Hepatocyte (in vitro differentiated cells): ENCODE measurements around the gene SUMF1. TPM values are rescaled to one million over a fixed set of nuclear protein-coding genes. Genes with fewer than 3 reads are reported as not detected.

Source experiments
- DNase-seq: peaks from one replicate; pipeline ENCODE4 v3.0.0-alpha.2; 2016; ENCODE audit warnings: low spot score
- H2AFZ ChIP-seq: fragments of 200-600 bp; sonication (generic); 2 replicates; pipeline ENCODE4 v1.6.0; 2016; ENCODE audit warnings: antibody characterized with exemption, mild to moderate bottlenecking
- H3K27ac ChIP-seq: fragments of 200-600 bp; sonication (generic); 2 replicates; pipeline ENCODE4 v1.5.1; 2016; ENCODE audit warnings: mild to moderate bottlenecking
- H3K27me3 ChIP-seq: fragments of 200-600 bp; sonication (generic); 2 replicates; pipeline ENCODE4 v1.6.1; 2016
- H3K36me3 ChIP-seq: fragments of 200-600 bp; sonication (generic); replicated peaks from 2 replicates; pipeline ENCODE4 v1.5.1; 2016; ENCODE audit warnings: low read depth; ENCODE audit not compliant: insufficient read depth
- H3K4me1 ChIP-seq: fragments of 200-600 bp; sonication (generic); 2 replicates; pipeline ENCODE4 v1.5.1; 2016; ENCODE audit warnings: mild to moderate bottlenecking, moderate library complexity; ENCODE audit not compliant: insufficient read depth
- H3K4me2 ChIP-seq: fragments of 200-600 bp; sonication (generic); 2 replicates; pipeline ENCODE4 v1.6.0; 2016
- H3K4me3 ChIP-seq: fragments of 200-600 bp; sonication (generic); 2 replicates; pipeline ENCODE4 v1.5.1; 2016; ENCODE audit warnings: mild to moderate bottlenecking
- H3K79me2 ChIP-seq: fragments of 200-600 bp; sonication (generic); 2 replicates; pipeline ENCODE4 v1.6.0; 2017; ENCODE audit warnings: mild to moderate bottlenecking
- H3K9me2 ChIP-seq: fragments of 200-600 bp; sonication (generic); replicated peaks from 2 replicates; pipeline ENCODE4 v1.6.0; 2017; ENCODE audit warnings: mild to moderate bottlenecking; ENCODE audit not compliant: insufficient read depth
- H3K9me3 ChIP-seq: fragments of 200-600 bp; sonication (generic); 2 replicates; pipeline ENCODE4 v1.5.1; 2016; ENCODE audit warnings: low read depth, mild to moderate bottlenecking
- H4K20me1 ChIP-seq: fragments of 200-600 bp; sonication (generic); 2 replicates; pipeline ENCODE4 v1.6.0; 2016; ENCODE audit warnings: mild to moderate bottlenecking; ENCODE audit not compliant: insufficient read depth, poor library complexity, severe bottlenecking
- EZH2 ChIP-seq: fragments of 200-600 bp; sonication (generic); IDR thresholded peaks from 2 replicates; pipeline ENCODE4 v1.6.1; 2016; ENCODE audit warnings: antibody characterized with exemption, mild to moderate bottlenecking, borderline replicate concordance
- EZH2phosphoT487 ChIP-seq: fragments of 200-600 bp; sonication (generic); IDR thresholded peaks from one replicate; pipeline ENCODE4 v1.6.1; 2018; ENCODE audit warnings: antibody characterized with exemption, mild to moderate bottlenecking, low read depth, moderate library complexity; ENCODE audit not compliant: unreplicated experiment, severe bottlenecking
- WGBS: methylation state at CpG from one replicate; pipeline ENCODE4 v1.1.6; 2016; ENCODE audit warnings: low lambda C conversion rate; ENCODE audit errors: missing lambda C conversion rate; 5-methylcytosine and 5-hydroxymethylcytosine counted together
- polyA plus RNA-seq: library from polyadenylated mRNA; unstranded; fragments of >200 nt; fragmentation: Nextera tagmentation; extraction: Ambion mirVana; gene quantifications from 2 replicates; pipeline ENCODE4 v1.2.1, GENCODE V29; 2016
- total RNA-seq: library from RNA; depleted of rRNA; stranded (reverse); fragments of >200 nt; gene quantifications from 2 replicates; pipeline ENCODE4 v1.2.3, GENCODE V29; 2014
- TF ChIP-seq, protein P1 (sequence below): fragments of 200-600 bp; sonication (generic); IDR thresholded peaks from 2 replicates; pipeline ENCODE4 v1.5.1; 2016; ENCODE audit warnings: antibody characterized with exemption, mild to moderate bottlenecking; ENCODE audit not compliant: poor library complexity

The SUMF1 gene
- total and polyA plus RNA-seq, 2 experiments from 2014 or later: 55.5 to 59.0 TPM

DNA sequence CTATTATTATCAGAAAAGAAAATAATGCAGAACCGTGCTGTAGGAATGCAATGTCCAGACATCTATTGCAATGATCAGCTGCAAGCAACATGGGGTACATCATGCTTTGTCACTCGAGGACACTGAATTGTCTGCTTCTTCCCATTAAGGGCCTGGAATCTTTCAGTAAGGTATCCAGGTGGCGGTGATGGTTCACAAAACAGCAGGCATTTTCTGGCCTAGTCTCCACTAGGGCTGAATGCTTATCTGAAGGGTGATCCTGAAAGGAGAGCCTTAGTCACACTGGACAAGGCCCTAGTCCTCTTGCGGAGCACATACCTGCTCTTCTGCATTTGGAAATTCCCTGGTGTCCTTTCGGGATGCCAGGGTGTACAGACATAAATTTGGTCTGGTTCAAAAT is 47.3 kb upstream of the SUMF1 start:
- Histone ChIP-seq H3K79me2 (peaks cover 17% of the 10 kb centered on the region), H3K27me3 (no peaks in the 10 kb centered on the region), H3K9me2 (no peaks in the 10 kb centered on the region), H3K4me3 (no peak overlapping the region), H2AFZ (no peak overlapping the region), H3K4me2 (no peak overlapping the region), H3K36me3 (no peaks in the 10 kb centered on the region), H4K20me1 (no peaks in the 10 kb centered on the region), H3K9me3 (no peaks in the 10 kb centered on the region), H3K27ac (peak overlapping the region; percentile 52), H3K4me1 (peaks cover 22% of the 10 kb centered on the region)
- TF ChIP-seq EZH2phosphoT487 (no peak), EZH2 (no peak)
- 65% methylated on average over 5 of the region's 5 CpGs for WGBS
- no peak for DNase-seq

DNA sequence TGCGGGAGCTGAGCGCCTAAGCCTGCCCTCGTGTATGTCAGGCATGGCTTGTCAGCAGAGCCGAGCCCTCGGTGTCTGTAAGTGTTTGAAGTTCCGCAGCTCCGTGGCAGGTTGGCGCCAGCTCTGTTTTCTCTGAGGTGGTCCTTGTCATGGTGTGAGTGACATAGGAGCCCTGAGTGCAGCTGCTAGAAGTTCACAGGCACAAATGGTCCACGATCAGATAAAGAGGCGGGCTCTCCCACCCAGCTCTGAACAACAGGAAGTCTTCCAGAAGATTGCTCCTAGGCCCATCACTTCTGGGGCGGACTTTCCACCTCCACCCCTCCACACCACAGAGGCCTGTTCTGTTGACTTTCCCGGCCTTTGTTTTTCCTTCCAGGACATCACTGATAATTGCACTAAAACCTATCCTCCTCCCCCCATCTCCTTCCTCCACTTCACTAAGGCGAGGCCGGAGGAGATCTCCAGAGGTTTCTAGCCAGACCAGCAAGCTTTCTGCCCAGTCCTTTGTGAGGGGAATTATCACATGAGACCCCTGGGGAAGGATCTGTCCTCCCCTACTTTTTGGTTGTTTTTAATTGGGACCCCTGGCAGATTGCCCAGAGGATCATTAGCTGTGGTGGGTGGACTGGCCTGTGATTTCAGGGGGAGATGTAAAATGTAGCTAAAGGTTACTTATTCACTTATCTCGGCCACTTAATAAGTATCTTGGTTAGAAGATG is 46.0 kb upstream of the SUMF1 start:
- DNase-seq: no peak
- WGBS: 34% methylated on average over 15 of the region's 15 CpGs
- Histone ChIP-seq H3K9me3 (no peaks in the 10 kb centered on the region), H2AFZ (peak overlapping the region; percentile 25), H3K9me2 (no peaks in the 10 kb centered on the region), H3K36me3 (peaks cover 3% of the 10 kb centered on the region), H3K4me2 (peak overlapping the region; percentile 47), H3K4me1 (peaks cover 22% of the 10 kb centered on the region), H3K4me3 (no peak overlapping the region), H3K27me3 (no peaks in the 10 kb centered on the region), H4K20me1 (no peaks in the 10 kb centered on the region), H3K27ac (peak overlapping the region; percentile 26), H3K79me2 (peaks cover 30% of the 10 kb centered on the region)
- no peak for TF ChIP-seq EZH2
- TF ChIP-seq EZH2phosphoT487: no peak
- TF ChIP-seq, protein P1, sequence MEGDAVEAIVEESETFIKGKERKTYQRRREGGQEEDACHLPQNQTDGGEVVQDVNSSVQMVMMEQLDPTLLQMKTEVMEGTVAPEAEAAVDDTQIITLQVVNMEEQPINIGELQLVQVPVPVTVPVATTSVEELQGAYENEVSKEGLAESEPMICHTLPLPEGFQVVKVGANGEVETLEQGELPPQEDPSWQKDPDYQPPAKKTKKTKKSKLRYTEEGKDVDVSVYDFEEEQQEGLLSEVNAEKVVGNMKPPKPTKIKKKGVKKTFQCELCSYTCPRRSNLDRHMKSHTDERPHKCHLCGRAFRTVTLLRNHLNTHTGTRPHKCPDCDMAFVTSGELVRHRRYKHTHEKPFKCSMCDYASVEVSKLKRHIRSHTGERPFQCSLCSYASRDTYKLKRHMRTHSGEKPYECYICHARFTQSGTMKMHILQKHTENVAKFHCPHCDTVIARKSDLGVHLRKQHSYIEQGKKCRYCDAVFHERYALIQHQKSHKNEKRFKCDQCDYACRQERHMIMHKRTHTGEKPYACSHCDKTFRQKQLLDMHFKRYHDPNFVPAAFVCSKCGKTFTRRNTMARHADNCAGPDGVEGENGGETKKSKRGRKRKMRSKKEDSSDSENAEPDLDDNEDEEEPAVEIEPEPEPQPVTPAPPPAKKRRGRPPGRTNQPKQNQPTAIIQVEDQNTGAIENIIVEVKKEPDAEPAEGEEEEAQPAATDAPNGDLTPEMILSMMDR: no peak

DNA sequence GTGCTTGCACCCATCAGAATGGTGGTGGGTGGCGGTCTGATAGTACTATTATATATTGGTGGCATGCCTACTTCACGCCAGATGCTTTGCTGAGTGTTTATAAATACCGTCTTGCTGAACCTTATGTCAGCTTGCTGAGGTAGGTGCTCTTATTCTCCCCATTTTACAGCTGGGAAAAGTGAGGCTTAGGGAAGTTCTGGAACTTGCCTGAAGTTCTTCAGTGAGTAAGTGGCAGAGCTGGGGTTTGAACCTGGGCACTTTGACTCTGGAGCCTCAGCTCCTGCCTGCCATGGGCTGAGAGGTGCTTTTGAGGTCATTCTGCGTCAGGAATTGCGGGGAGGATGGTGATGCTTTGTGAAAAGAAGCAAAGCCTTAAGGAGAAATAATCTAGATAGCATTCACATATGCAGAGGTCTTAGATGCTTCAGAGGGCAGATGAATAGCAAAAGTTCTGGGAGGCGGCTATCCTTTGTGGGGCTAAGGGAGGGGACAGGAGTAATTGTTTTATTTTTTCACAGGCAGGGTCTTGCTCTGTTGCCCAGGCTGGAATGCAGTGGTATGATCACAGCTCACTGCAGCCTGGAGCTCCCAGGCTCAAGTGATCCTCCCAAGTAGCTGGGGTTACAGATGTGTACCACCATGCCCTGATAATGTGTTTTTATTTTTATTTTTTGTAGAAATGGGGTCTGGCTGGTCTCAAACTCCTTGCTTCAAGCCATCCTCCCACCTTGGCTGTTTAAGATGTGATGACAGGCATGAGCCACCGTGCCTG is 44.6 kb upstream of the SUMF1 start:
- Histone ChIP-seq H3K4me3 (no peak overlapping the region), H3K36me3 (peaks cover 3% of the 10 kb centered on the region), H3K4me1 (peaks cover 32% of the 10 kb centered on the region), H3K27ac (no peak overlapping the region), H3K9me3 (no peaks in the 10 kb centered on the region), H3K79me2 (peaks cover 31% of the 10 kb centered on the region), H2AFZ (no peak overlapping the region), H3K4me2 (no peak overlapping the region), H3K9me2 (no peaks in the 10 kb centered on the region), H3K27me3 (no peaks in the 10 kb centered on the region), H4K20me1 (no peaks in the 10 kb centered on the region)
- TF ChIP-seq EZH2 (no peak), EZH2phosphoT487 (no peak)
- TF ChIP-seq, protein P1: no peak
- 85% methylated on average over 7 of the region's 7 CpGs for WGBS
- DNase-seq: no peak
